ENCODE data around the gene MCEE.

MCEE gene

DNA sequence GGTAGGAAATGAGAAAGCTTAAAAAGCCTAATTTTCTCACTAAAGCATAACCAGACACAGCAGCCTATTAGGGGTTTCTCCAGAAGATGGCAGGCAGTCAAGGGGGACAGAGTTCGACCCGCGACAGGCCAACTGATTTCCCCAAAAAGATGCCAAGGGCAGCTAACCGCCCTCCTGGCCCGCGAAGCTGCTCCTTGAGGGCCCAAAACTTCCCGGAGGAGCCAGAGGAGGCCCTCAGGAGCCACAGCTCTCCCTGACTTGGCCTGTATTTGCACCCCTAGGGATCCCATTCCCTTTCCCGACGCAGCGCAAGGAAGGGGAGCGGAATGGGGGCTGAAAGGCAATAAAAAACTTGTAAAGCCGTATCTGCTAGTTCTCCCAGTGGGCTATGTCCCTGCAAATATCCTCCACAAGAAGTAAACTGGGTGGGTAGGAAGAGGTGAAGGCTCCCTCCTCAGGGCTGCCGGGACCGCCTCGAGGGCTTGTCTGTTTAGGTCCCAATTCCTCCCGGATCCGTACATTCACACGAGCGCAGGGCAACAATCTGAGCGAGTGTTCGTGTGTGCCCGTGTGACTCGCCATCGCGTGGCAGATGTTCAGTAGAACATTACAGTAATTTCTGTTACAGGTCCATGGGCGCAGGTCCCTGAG lies 62.3 kb downstream of the MCEE start:
- H3K4me3 ChIP-seq (ENCODE audit: extremely low read depth, insufficient read depth, low read length, poor library complexity, severe bottlenecking) = peak overlapping the region; percentile 87
- no peaks in the 10 kb centered on the region for H3K9me3 ChIP-seq (ENCODE audit: control insufficient read depth, low read length)
- H3K27ac ChIP-seq (ENCODE audit: low read depth, low read length, severe bottlenecking) = peak overlapping the region; percentile 78
- peaks cover 27% of the 10 kb centered on the region for H3K36me3 ChIP-seq (ENCODE audit: control insufficient read depth, insufficient read depth, low read length)
- 10% methylated on average over 21 to 26 of the region's 26 CpGs for WGBS, 2 experiments (ENCODE audit: insufficient coverage in 2 of 2)
- peaks cover 7% of the 10 kb centered on the region for H3K4me1 ChIP-seq (ENCODE audit: control insufficient read depth, insufficient read depth, low read length, poor library complexity, severe bottlenecking)

DNA sequence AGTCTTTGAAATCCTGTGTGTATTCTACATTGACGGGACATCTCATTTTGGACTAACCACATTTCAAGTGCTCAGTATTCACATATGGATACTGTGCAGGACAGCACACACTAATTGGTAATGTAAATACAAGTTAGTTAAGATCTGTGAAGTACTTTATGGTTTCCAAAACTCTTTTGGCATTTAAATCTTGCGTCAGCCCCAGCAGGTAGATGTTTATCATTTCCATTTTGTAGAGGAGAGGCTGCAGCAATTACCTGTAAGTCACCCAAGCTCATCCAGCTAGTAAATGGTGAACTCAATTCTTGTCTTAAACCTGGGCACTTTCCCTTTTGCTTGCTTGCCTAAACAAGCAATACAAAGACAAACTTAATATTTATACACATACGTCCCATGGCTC lies 63.2 kb downstream of the MCEE start:
- H3K36me3 ChIP-seq (ENCODE audit: control insufficient read depth, insufficient read depth, low read length) = peaks cover 19% of the 10 kb centered on the region
- H3K4me3 ChIP-seq (ENCODE audit: extremely low read depth, insufficient read depth, low read length, poor library complexity, severe bottlenecking) = no peak overlapping the region
- H3K4me1 ChIP-seq (ENCODE audit: control insufficient read depth, insufficient read depth, low read length, poor library complexity, severe bottlenecking) = peaks cover 7% of the 10 kb centered on the region
- no peaks in the 10 kb centered on the region for H3K9me3 ChIP-seq (ENCODE audit: control insufficient read depth, low read length)
- no peak overlapping the region for H3K27ac ChIP-seq (ENCODE audit: low read depth, low read length, severe bottlenecking)
- 100% methylated on average over 2 to 3 of the region's 3 CpGs for WGBS, 2 experiments (ENCODE audit: insufficient coverage in 2 of 2)

DNA sequence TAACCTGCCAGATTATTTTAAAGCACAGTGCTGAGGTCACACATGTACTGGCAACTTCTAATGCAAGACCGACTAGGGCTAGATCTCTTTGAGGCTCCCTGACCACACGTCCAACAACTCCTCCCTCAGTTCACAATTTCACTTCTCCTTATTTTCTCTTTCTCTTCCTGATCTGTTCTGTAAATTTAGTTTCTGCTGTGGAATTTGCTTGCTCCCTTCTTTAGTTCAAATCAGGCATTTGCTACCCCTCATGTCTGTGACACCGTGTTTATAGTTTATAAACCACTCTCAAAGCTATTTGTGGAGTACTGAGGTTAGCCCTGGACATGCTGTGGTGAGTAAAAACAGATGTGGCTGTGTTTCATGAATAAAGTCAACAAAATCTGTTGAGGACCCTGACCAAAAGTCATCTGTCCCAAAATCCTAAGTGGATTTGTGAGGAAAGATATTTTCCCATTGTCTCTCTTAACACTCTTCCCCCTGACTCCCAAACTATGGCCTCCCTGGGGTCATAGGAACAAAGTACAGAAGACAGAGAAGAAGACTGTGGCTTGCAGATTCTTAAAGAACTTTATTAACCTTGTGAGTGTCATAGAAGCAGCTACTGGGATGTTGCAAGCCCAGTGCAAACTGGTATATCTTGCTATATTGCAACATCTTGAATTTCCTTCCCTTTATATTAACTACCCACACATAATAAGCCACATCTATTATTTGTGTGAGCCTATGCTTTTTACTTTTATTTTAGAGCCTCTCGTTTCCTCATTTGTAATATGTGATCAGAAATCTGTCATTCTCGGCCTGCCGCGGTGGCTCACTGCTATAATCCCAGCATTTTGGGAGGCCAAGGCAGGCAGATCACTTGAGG lies 65.0 kb downstream of the MCEE start:
- H3K4me3 ChIP-seq (ENCODE audit: extremely low read depth, insufficient read depth, low read length, poor library complexity, severe bottlenecking) = no peak overlapping the region
- H3K9me3 ChIP-seq (ENCODE audit: control insufficient read depth, low read length) = no peaks in the 10 kb centered on the region
- peaks cover 4% of the 10 kb centered on the region for H3K36me3 ChIP-seq (ENCODE audit: control insufficient read depth, insufficient read depth, low read length)
- 89 to 96% methylated on average over 6 of the region's 7 CpGs for WGBS, 2 experiments (ENCODE audit: insufficient coverage in 2 of 2)
- peaks cover 6% of the 10 kb centered on the region for H3K4me1 ChIP-seq (ENCODE audit: control insufficient read depth, insufficient read depth, low read length, poor library complexity, severe bottlenecking)
- H3K27ac ChIP-seq (ENCODE audit: low read depth, low read length, severe bottlenecking) = no peak overlapping the region

DNA sequence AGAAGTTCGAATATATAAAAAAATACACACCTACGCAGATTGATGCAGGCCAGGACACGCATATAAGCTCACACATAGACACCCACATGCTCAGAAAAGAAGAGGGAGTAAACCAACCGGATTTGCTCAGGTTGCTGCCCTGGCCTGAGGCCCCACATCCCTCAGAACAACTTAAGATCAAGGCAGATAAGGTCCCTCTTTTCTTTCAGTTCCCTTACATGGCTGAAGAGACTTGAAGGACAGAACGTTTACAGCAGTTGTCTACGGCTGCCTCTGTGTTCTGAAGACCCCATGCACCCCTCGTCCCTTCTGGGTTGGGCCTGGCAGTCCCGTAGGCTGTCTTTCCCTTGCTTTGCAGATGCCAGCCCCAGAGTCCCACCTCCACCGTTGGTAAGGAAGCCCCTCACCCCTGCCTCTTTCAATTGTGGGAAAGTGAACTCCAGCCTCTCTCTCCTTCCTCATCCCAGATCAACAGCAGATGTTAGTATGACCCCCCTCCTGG lies 65.9 kb downstream of the MCEE start:
- WGBS, 2 experiments (ENCODE audit: insufficient coverage in 2 of 2) = 74 to 75% methylated on average over 4 to 7 of the region's 9 CpGs
- H3K27ac ChIP-seq (ENCODE audit: low read depth, low read length, severe bottlenecking) = no peak overlapping the region
- H3K9me3 ChIP-seq (ENCODE audit: control insufficient read depth, low read length) = no peaks in the 10 kb centered on the region
- no peaks in the 10 kb centered on the region for H3K4me1 ChIP-seq (ENCODE audit: control insufficient read depth, insufficient read depth, low read length, poor library complexity, severe bottlenecking)
- H3K4me3 ChIP-seq (ENCODE audit: extremely low read depth, insufficient read depth, low read length, poor library complexity, severe bottlenecking) = no peak overlapping the region
- H3K36me3 ChIP-seq (ENCODE audit: control insufficient read depth, insufficient read depth, low read length) = no peaks in the 10 kb centered on the region

DNA sequence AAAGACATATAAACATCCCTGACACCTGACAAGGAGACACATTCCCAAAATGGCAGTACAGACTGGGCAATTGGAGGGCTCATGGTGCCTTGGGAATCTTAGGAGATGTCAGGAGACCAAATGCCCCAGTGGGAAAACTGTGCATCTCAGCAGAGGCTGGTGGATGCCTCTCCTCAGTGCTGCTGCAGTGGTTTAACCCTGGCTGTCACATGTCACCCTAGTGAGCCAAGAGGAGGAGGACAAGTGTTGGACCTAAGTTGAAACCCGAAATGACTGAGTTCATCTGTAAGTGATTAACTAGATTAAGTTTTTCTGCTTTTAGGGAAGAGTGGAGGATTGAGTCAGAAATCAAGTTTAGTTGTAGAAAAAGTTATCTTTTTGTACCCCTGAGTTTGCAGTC lies 66.8 kb downstream of the MCEE start:
- Histone ChIP-seq H3K36me3 (ENCODE audit: control insufficient read depth, insufficient read depth, low read length) (no peaks in the 10 kb centered on the region), H3K4me1 (ENCODE audit: control insufficient read depth, insufficient read depth, low read length, poor library complexity, severe bottlenecking) (no peaks in the 10 kb centered on the region), H3K27ac (ENCODE audit: low read depth, low read length, severe bottlenecking) (no peak overlapping the region), H3K9me3 (ENCODE audit: control insufficient read depth, low read length) (no peaks in the 10 kb centered on the region), H3K4me3 (ENCODE audit: extremely low read depth, insufficient read depth, low read length, poor library complexity, severe bottlenecking) (no peak overlapping the region)
- WGBS, 2 experiments (ENCODE audit: insufficient coverage in 2 of 2) = 64 to 100% methylated on average over 1 of the region's 1 CpG

DNA sequence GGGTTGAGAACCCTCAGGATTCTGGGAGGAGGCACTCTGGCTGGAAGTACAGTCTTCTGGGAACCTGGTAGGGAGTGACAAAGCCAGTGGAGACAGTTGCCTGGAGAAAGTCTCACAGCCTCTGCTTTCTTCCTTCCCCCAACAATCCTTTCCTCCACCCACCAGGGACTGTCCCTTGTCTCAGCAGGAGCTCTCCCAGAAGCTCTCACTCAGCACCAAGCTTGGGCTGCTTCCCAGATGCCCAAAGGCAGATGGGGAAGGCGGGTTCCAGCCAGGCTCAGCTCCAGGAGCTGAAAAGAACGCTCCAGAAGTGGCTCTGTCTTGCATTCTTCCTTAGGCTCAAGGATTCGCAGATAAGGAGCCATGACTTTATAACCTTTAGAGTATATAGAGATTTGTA lies 69.2 kb downstream of the MCEE start:
- H3K9me3 ChIP-seq (ENCODE audit: control insufficient read depth, low read length) = no peaks in the 10 kb centered on the region
- 100% methylated on average over 1 of the region's 3 CpGs; no CpG with 5 or more reads in 1 of the 2 experiments for WGBS, 2 experiments (ENCODE audit: insufficient coverage in 2 of 2)
- H3K4me3 ChIP-seq (ENCODE audit: extremely low read depth, insufficient read depth, low read length, poor library complexity, severe bottlenecking) = no peak overlapping the region
- no peaks in the 10 kb centered on the region for H3K4me1 ChIP-seq (ENCODE audit: control insufficient read depth, insufficient read depth, low read length, poor library complexity, severe bottlenecking)
- H3K36me3 ChIP-seq (ENCODE audit: control insufficient read depth, insufficient read depth, low read length) = no peaks in the 10 kb centered on the region
- H3K27ac ChIP-seq (ENCODE audit: low read depth, low read length, severe bottlenecking) = no peak overlapping the region

DNA sequence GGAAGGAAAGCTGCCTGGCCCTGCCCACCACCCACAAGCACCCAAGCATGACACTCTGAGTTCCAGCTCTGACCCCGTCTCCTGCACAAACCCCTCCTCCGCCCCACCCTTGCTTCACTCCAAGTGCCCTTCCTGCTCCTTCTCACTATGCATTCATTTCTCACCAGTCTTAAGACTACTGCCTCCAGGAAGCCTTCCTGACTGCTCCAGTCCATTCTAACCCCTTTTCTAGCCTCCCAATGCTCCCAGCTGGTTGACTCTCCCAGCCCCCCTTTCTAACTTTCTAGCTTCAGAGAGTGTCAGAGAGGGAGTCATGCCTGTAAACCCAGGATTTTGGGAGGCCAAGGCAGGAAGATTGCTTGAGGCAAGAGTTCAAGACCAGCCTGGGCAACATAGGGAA lies 69.8 kb downstream of the MCEE start:
- Histone ChIP-seq H3K9me3 (ENCODE audit: control insufficient read depth, low read length) (no peaks in the 10 kb centered on the region), H3K4me3 (ENCODE audit: extremely low read depth, insufficient read depth, low read length, poor library complexity, severe bottlenecking) (no peak overlapping the region), H3K27ac (ENCODE audit: low read depth, low read length, severe bottlenecking) (no peak overlapping the region), H3K4me1 (ENCODE audit: control insufficient read depth, insufficient read depth, low read length, poor library complexity, severe bottlenecking) (no peaks in the 10 kb centered on the region), H3K36me3 (ENCODE audit: control insufficient read depth, insufficient read depth, low read length) (no peaks in the 10 kb centered on the region)
- 81 to 94% methylated on average over 2 of the region's 2 CpGs for WGBS, 2 experiments (ENCODE audit: insufficient coverage in 2 of 2)
